Loucy (cell line): ENCODE results near the gene RETREG2.

ENCODE experiments used
- H2AFZ ChIP-seq: fragments of 200-600 bp; sonication (generic); 2 replicates; pipeline ENCODE4 v1.6.0; 2016; ENCODE audit warnings: antibody characterized with exemption, mild to moderate bottlenecking, low read length, moderate library complexity
- H3F3A ChIP-seq: fragments of 200-600 bp; 2 replicates; pipeline ENCODE4 v1.6.0; 2016; ENCODE audit warnings: antibody characterized with exemption, low read depth, mild to moderate bottlenecking
- H3K27me3 ChIP-seq: fragments of 200-600 bp; sonication (generic); 2 replicates; pipeline ENCODE4 v1.6.1; 2014; ENCODE audit warnings: low read length, mild to moderate bottlenecking; ENCODE audit not compliant: insufficient read depth, poor library complexity, severe bottlenecking
- H3K36me3 ChIP-seq: fragments of 200-600 bp; sonication (generic); 2 replicates; pipeline ENCODE4 v1.6.1; 2016; ENCODE audit warnings: low read length; ENCODE audit not compliant: insufficient read depth
- H3K4me1 ChIP-seq: fragments of 200-600 bp; sonication (generic); 2 replicates; pipeline ENCODE4 v1.5.1; 2014; ENCODE audit warnings: low read length, mild to moderate bottlenecking; ENCODE audit not compliant: insufficient read depth, poor library complexity, severe bottlenecking
- H3K4me2 ChIP-seq: fragments of 200-600 bp; sonication (generic); 2 replicates; pipeline ENCODE4 v1.6.0; 2014; ENCODE audit warnings: antibody characterized with exemption, low read length, low read depth, mild to moderate bottlenecking; ENCODE audit not compliant: poor library complexity, severe bottlenecking
- H3K4me3 ChIP-seq: fragments of 200-600 bp; sonication (generic); 2 replicates; pipeline ENCODE4 v1.5.1; 2014; ENCODE audit warnings: low read length, mild to moderate bottlenecking, mixed read lengths; ENCODE audit not compliant: poor library complexity, severe bottlenecking
- H3K79me2 ChIP-seq: fragments of 200-600 bp; sonication (generic); 2 replicates; pipeline ENCODE4 v1.6.1; 2014; ENCODE audit warnings: low read length; ENCODE audit not compliant: insufficient read depth
- H3K9ac ChIP-seq: fragments of 200-600 bp; sonication (generic); 2 replicates; pipeline ENCODE4 v1.6.0; 2014; ENCODE audit warnings: mild to moderate bottlenecking, low read depth, low read length, moderate library complexity; ENCODE audit not compliant: poor library complexity, severe bottlenecking
- H3K9me2 ChIP-seq: fragments of 200-600 bp; sonication (generic); replicated peaks from 2 replicates; pipeline ENCODE4 v1.6.1; 2016; ENCODE audit warnings: low read depth, low read length, mixed read lengths
- H3K9me3 ChIP-seq: fragments of 200-600 bp; sonication (generic); 2 replicates; pipeline ENCODE4 v1.6.1; 2014; ENCODE audit warnings: mild to moderate bottlenecking, antibody characterized with exemption, low read length, low read depth; ENCODE audit not compliant: insufficient read depth
- H4K20me1 ChIP-seq: fragments of 200-600 bp; sonication (generic); 2 replicates; pipeline ENCODE4 v1.6.0; 2014; ENCODE audit warnings: antibody characterized with exemption, low read length, mild to moderate bottlenecking; ENCODE audit not compliant: insufficient read depth, poor library complexity, severe bottlenecking
- EZH2phosphoT487 ChIP-seq: fragments of 200-600 bp; IDR thresholded peaks from 2 replicates; pipeline ENCODE4 v1.6.1; 2018; ENCODE audit warnings: antibody characterized with exemption, mild to moderate bottlenecking, moderate library complexity, borderline replicate concordance
- TF ChIP-seq, protein P1 (sequence below): fragments of 200-600 bp; sonication (generic); conservative IDR thresholded peaks from 2 replicates; pipeline ENCODE4 v1.5.1; 2014; ENCODE audit warnings: mild to moderate bottlenecking, antibody characterized with exemption, low read length

RETREG2 gene

DNA sequence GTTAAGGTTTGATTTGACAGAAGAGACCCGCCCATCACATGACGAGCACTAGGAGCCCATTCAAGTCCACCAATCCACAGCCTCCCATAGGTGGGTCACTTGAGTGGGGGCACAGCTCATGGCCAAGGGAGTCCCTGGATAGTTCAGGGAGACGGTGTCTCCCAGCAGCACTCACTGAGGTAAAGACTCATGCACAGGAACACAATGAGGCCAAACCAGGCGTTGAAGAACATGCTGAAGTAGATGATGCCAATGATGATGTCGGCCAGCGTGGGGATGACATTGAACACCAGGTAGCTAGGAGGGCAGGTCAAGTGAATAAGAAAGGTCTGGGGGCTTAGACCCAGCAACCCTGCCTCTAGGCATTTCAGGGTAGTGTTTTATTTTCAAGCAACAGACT is 36.7 kb downstream of the RETREG2 start:
- Histone ChIP-seq H3K4me2 (no peak overlapping the region), H2AFZ (no peak overlapping the region), H3F3A (no peaks in the 10 kb centered on the region), H3K27me3 (no peaks in the 10 kb centered on the region), H3K9me3 (no peaks in the 10 kb centered on the region), H3K4me3 (no peak overlapping the region), H3K36me3 (no peaks in the 10 kb centered on the region), H3K9me2 (no peaks in the 10 kb centered on the region), H3K4me1 (peaks cover 10% of the 10 kb centered on the region), H3K79me2 (no peaks in the 10 kb centered on the region), H4K20me1 (no peaks in the 10 kb centered on the region), H3K9ac (no peak overlapping the region)
- TF ChIP-seq, protein P1, sequence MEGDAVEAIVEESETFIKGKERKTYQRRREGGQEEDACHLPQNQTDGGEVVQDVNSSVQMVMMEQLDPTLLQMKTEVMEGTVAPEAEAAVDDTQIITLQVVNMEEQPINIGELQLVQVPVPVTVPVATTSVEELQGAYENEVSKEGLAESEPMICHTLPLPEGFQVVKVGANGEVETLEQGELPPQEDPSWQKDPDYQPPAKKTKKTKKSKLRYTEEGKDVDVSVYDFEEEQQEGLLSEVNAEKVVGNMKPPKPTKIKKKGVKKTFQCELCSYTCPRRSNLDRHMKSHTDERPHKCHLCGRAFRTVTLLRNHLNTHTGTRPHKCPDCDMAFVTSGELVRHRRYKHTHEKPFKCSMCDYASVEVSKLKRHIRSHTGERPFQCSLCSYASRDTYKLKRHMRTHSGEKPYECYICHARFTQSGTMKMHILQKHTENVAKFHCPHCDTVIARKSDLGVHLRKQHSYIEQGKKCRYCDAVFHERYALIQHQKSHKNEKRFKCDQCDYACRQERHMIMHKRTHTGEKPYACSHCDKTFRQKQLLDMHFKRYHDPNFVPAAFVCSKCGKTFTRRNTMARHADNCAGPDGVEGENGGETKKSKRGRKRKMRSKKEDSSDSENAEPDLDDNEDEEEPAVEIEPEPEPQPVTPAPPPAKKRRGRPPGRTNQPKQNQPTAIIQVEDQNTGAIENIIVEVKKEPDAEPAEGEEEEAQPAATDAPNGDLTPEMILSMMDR, result no peak
- no peak for TF ChIP-seq EZH2phosphoT487

DNA sequence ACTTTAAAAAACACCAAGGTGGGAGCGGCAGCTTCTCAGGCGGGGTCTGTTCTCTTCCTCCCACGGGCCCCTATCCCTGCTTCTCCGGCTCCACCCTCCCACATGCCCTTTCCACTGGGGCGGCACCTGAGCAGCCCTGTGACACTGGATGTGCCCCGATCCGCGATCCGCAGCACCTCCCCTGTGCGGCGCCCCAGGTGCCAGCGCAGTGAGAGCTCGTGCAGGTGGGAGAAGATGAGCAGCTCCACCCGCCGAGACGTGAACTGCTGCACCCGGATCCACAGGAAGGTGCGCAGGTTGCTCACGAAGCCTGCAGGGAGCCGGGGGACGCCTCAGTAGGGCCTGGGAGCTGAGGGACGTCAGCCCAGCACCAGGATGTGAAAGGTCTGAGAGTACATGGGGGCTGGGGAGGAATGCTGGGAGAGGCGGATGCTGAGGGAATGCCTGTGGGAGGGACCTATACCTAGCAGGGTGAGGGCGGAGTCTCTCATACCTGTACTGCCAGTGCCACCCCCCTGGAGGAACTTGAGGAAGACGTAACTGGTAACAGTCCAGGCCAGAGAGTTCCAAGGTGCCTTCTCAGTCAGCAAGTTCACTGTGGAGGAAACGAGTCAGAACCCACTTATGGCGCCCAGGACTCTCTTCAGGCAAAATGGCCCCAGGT is 37.9 kb downstream of the RETREG2 start:
- Histone ChIP-seq H3K4me1 (peaks cover 10% of the 10 kb centered on the region), H3F3A (no peaks in the 10 kb centered on the region), H2AFZ (no peak overlapping the region), H3K79me2 (no peaks in the 10 kb centered on the region), H3K36me3 (peaks cover 9% of the 10 kb centered on the region; the same call in 1 of the 2 replicates), H3K9me3 (no peaks in the 10 kb centered on the region), H3K27me3 (no peaks in the 10 kb centered on the region), H3K9ac (no peak overlapping the region), H3K4me3 (no peak overlapping the region), H3K4me2 (no peak overlapping the region), H4K20me1 (no peaks in the 10 kb centered on the region), H3K9me2 (no peaks in the 10 kb centered on the region)
- TF ChIP-seq, protein P1, result no peak
- TF ChIP-seq EZH2phosphoT487, result no peak

DNA sequence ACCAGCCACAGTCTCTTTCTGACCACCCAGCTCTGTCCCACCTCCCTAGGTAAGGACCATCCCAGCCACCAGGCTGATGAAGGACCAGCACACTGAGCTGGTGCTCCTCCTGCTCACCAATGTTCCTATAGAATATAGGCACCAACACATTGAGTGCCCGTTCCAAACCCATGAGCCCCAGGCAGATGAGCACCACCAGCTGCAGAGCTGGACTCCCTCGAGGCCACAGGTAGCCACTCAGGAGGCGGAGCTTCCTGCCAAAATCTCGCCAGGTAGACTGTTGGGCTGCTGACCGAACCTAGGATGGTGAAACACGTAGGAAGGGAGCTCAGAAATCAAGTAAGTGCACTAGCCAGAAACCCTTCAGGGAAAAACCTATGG is 38.5 kb downstream of the RETREG2 start:
- Histone ChIP-seq H3K9me3 (no peaks in the 10 kb centered on the region), H3K27me3 (no peaks in the 10 kb centered on the region), H3K4me1 (peaks cover 10% of the 10 kb centered on the region), H3K79me2 (no peaks in the 10 kb centered on the region), H3K36me3 (peaks cover 14% of the 10 kb centered on the region; the same call in 1 of the 2 replicates), H3K4me2 (no peak overlapping the region), H3F3A (no peaks in the 10 kb centered on the region), H3K4me3 (no peak overlapping the region), H3K9ac (no peak overlapping the region), H2AFZ (no peak overlapping the region), H3K9me2 (no peaks in the 10 kb centered on the region), H4K20me1 (no peaks in the 10 kb centered on the region)
- TF ChIP-seq EZH2phosphoT487, result no peak

DNA sequence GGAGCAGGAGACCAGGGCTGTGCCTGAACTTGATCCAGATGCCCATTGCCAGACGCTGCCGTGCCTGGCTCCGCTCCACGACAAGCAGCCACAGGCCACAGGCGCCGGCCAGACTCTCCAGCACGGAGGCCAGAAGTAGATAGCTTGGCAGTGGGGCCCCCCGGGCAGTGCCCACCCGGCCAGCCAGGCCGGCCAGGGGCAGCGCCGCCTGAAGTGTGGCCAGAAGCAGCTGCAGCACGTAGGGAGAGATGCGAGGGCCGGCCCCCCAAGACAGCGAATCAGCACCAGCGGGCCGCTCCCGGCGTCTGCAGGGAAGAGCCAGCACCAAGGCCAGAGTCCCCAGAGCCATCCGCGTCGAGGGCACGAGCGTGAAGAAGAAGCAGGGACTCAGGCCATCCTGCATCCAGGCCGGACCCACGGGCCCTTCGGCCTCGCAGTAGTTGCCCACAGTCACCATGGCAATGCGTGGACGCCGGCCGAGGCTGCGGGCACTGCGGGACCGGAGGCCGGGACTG is 40.2 kb downstream of the RETREG2 start:
- TF ChIP-seq EZH2phosphoT487, result no peak
- TF ChIP-seq, protein P1, result no peak
- Histone ChIP-seq H3K9ac (no peak overlapping the region), H3K9me2 (no peaks in the 10 kb centered on the region), H4K20me1 (no peaks in the 10 kb centered on the region), H3K27me3 (no peaks in the 10 kb centered on the region), H3K79me2 (no peaks in the 10 kb centered on the region), H3F3A (no peaks in the 10 kb centered on the region), H3K36me3 (peaks cover 28% of the 10 kb centered on the region; the same call in 1 of the 2 replicates), H3K4me1 (peaks cover 10% of the 10 kb centered on the region), H3K4me3 (peak overlapping the region; percentile 33), H3K4me2 (peak overlapping the region; percentile 60), H3K9me3 (no peaks in the 10 kb centered on the region), H2AFZ (no peak overlapping the region)
